Measurements from ENCODE around the gene NIPBL. TPM values are rescaled to one million over a fixed set of nuclear protein-coding genes. Genes with fewer than 3 reads are reported as not detected.

Gene NIPBL
- total RNA-seq, 1 donor from 2014 or later, result 67.3 TPM

DNA sequence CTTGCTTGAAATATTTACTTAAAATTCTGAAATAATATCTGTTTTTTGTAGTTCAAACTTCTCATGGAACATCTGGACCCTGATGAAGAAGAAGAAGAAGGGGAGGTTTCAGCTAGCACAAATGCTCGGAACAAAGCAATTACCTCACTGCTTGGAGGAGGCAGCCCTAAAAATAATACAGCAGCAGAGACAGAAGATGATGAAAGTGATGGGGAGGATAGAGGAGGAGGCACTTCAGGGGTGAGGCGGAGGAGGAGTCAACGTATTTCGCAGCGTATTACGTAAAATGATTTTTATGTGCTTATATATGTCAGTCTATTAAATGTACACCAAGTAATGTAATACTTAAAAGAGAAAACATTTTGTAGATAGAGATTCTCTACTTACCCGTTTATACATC, 187.2 kb downstream of the NIPBL start:
- Histone ChIP-seq H3K36me3 (peaks cover 65% of the 10 kb centered on the region), H3K4me3 (no peak overlapping the region), H3K27ac (no peak overlapping the region), H3K9me3 (no peaks in the 10 kb centered on the region), H3K4me1 (no peaks in the 10 kb centered on the region), H3K27me3 (ENCODE audit: low read depth) (no peaks in the 10 kb centered on the region)
- ATAC-seq (no peak), DNase-seq (no peak)
- no peak for TF ChIP-seq CTCF (IDR thresholded peaks at IDR 0.05)
- intact Hi-C loops (cut with DNase I), result no loop called here

GRCh38 chr5:37064442-37064841, 187.9 kb downstream of the NIPBL start:
- Histone ChIP-seq H3K27me3 (ENCODE audit: low read depth) (no peaks in the 10 kb centered on the region), H3K27ac (no peak overlapping the region), H3K4me1 (no peaks in the 10 kb centered on the region), H3K9me3 (no peaks in the 10 kb centered on the region), H3K36me3 (peaks cover 58% of the 10 kb centered on the region), H3K4me3 (no peak overlapping the region)
- TF ChIP-seq CTCF (IDR thresholded peaks at IDR 0.05), result no peak
- ATAC-seq (no peak), DNase-seq (no peak)
- intact Hi-C loops (cut with DNase I), result no loop called here

DNA sequence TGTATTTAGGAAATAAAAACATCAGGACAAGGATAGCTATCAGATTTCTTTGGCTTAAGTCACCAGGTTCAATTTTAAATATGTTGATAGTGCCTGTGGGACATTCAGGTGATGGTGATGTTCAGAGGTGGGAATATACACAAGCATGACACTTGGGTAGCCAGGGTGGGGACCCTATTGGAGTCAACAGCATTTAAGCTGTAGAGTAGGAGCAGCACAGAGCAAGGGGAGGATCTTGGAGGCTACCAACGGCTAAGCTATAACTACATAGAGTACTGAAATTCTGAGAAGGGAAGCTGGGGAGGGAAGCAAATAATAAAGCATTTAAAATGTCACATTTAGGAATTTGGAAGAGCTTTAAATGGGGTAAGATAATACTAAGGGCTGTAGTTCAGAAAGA, 194.9 kb downstream of the NIPBL start:
- H3K36me3 ChIP-seq, result no peaks in the 10 kb centered on the region
- DNase-seq, result no peak
- no peaks in the 10 kb centered on the region for H3K27me3 ChIP-seq (ENCODE audit: low read depth)
- H3K9me3 ChIP-seq, result no peaks in the 10 kb centered on the region
- H3K4me3 ChIP-seq, result no peak overlapping the region
- TF ChIP-seq CTCF (IDR thresholded peaks at IDR 0.05), result no peak
- intact Hi-C loops (cut with DNase I), result no loop called here
- no peak overlapping the region for H3K27ac ChIP-seq
- peak in 1 of 2 donors; percentile 11 for ATAC-seq
- H3K4me1 ChIP-seq, result peaks cover 5% of the 10 kb centered on the region

DNA sequence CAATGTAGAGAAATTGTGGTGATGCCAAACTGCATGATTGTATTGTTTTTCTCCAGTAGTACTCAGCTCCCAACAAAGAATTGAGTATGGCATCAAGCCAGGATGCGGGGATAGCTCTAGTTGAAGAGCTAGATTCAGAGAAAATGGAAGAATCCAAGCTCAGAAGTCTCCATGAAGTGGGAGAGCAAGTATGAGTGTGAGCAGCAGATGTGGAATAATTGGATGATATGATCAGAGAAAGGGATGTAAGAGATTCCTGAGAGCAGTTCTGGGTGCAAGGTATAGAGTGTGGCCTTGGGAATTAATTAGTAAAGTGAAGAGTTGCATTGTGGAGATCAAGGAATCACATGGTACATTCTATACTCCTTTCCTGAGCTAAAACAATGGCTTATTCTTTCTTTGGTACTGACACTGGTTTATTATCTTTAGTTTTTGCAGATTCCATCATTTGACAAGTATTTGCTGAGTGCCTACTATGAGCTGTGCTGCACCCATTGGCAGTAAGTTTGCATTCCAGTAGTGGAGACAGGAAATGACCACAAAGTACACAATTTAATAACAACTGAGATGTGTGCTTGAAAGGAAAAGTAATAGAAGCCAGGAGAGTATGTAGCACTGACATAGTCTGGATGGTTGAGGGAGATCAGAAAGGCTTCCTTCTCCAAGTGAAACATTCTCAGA, 195.5 kb downstream of the NIPBL start:
- DNase-seq (no peak), ATAC-seq (peak; percentile 28 to 50)
- Histone ChIP-seq H3K9me3 (no peaks in the 10 kb centered on the region), H3K27me3 (ENCODE audit: low read depth) (no peaks in the 10 kb centered on the region), H3K27ac (no peak overlapping the region), H3K36me3 (no peaks in the 10 kb centered on the region), H3K4me3 (no peak overlapping the region), H3K4me1 (peaks cover 5% of the 10 kb centered on the region)
- TF ChIP-seq CTCF (IDR thresholded peaks at IDR 0.05), result no peak
- intact Hi-C loops (cut with DNase I), result no loop called here

- Histone ChIP-seq H3K4me1 (peaks cover 5% of the 10 kb centered on the region), H3K9me3 (no peaks in the 10 kb centered on the region), H3K4me3 (no peak overlapping the region), H3K36me3 (peaks cover 4% of the 10 kb centered on the region), H3K27me3 (ENCODE audit: low read depth) (no peaks in the 10 kb centered on the region), H3K27ac (no peak overlapping the region)
- no peak for ATAC-seq
- DNase-seq, result no peak
- intact Hi-C loops (cut with DNase I), result no loop called here
- TF ChIP-seq CTCF (IDR thresholded peaks at IDR 0.05), result no peak
Measured at GRCh38 chr5:37075399-37075950, 198.9 kb downstream of the NIPBL start.

All from lower lobe of right lung (tissue), 2 donors.